Measurements from ENCODE around the gene GPR179. TPM values are rescaled to one million over a fixed set of nuclear protein-coding genes. Genes with fewer than 3 reads are reported as not detected.

GPR179 gene
- total RNA-seq, 2 experiments from 2014 or later, result 0.32 to 1.1 TPM

- peaks cover 13% of the 10 kb centered on the region; the same call in 1 of the 2 replicates for H3K36me3 ChIP-seq (ENCODE audit: insufficient read depth, low read length)
- H4K20me1 ChIP-seq (ENCODE audit: insufficient read depth, low read length), result no peaks in the 10 kb centered on the region
- intact Hi-C loops (cut with micrococcal nuclease; ENCODE audit: unreplicated experiment), result no loop called here
- peak overlapping the region; percentile 91 for H3K4me2 ChIP-seq (ENCODE audit: low read length)
- no peaks in the 10 kb centered on the region for H3K9me3 ChIP-seq (ENCODE audit: low read length)
- no TSS peak for BruUV-seq (replicated peaks)
- no peaks in the 10 kb centered on the region for H3K79me2 ChIP-seq (ENCODE audit: insufficient read depth, low read depth, low read length)
- POLR2A ChIA-PET, result no interaction called here
- no peak for DNase-seq (ENCODE audit: low spot score)
- CTCF ChIA-PET (ENCODE audit: unreplicated experiment), result interaction anchor here (1.5 kb wide), 1 partner anchor 21 kb away, joined by 4 read pairs; no protein-coding TSS in a partner anchor
- no peak overlapping the region for H3K4me3 ChIP-seq (ENCODE audit: low read depth, low read length, poor library complexity, severe bottlenecking)
- H3K27ac ChIP-seq (ENCODE audit: low read depth, low read length, poor library complexity, severe bottlenecking), result peak overlapping the region; percentile 97
- TF ChIP-seq EZH2phosphoT487 (IDR thresholded peaks at IDR 0.05; ENCODE audit: borderline replicate concordance, low read depth, low read length) (no peak), CTCF (conservative IDR thresholded peaks at IDR 0.05; ENCODE audit: low read length) (no peak)
- H2AFZ ChIP-seq (ENCODE audit: low read length), result no peak overlapping the region
- no peaks in the 10 kb centered on the region for H3K9me2 ChIP-seq (ENCODE audit: insufficient read depth, low read length)
- peaks cover 65% of the 10 kb centered on the region for H3K4me1 ChIP-seq (ENCODE audit: insufficient read depth, low read length, poor library complexity, severe bottlenecking)
Observed at GRCh38 chr17:38327936-38328335, 15.8 kb downstream of the GPR179 start.

GRCh38 chr17:38326996-38327792 is 16.6 kb downstream of the GPR179 start:
- peak overlapping the region; percentile 48 for H3K4me3 ChIP-seq (ENCODE audit: low read depth, low read length, poor library complexity, severe bottlenecking)
- H3K4me2 ChIP-seq (ENCODE audit: low read length), result peak overlapping the region; percentile 91
- peak overlapping the region; percentile 97 for H3K27ac ChIP-seq (ENCODE audit: low read depth, low read length, poor library complexity, severe bottlenecking)
- no peaks in the 10 kb centered on the region for H3K9me3 ChIP-seq (ENCODE audit: low read length)
- H3K79me2 ChIP-seq (ENCODE audit: insufficient read depth, low read depth, low read length), result no peaks in the 10 kb centered on the region
- H2AFZ ChIP-seq (ENCODE audit: low read length), result peak overlapping the region; percentile 30; the same call in 1 of the 2 replicates
- no peaks in the 10 kb centered on the region for H4K20me1 ChIP-seq (ENCODE audit: insufficient read depth, low read length)
- ChIA-PET POLR2A (interaction anchor here (0.9 to 4.1 kb wide), 2 partner anchors 21 to 26 kb away, joined by 3 to 38 read pairs; partner anchors contain the start of gene SOCS7), CTCF (ENCODE audit: unreplicated experiment) (interaction anchor here (0.5 to 1.9 kb wide), 2 partner anchors 8 to 21 kb away, joined by 3 to 6 read pairs; no protein-coding TSS in a partner anchor)
- peaks cover 20% of the 10 kb centered on the region for H3K36me3 ChIP-seq (ENCODE audit: insufficient read depth, low read length)
- no TSS peak for BruUV-seq (replicated peaks)
- H3K4me1 ChIP-seq (ENCODE audit: insufficient read depth, low read length, poor library complexity, severe bottlenecking), result peaks cover 72% of the 10 kb centered on the region
- intact Hi-C loops (cut with micrococcal nuclease; ENCODE audit: unreplicated experiment), result no loop called here
- TF ChIP-seq EZH2phosphoT487 (IDR thresholded peaks at IDR 0.05; ENCODE audit: borderline replicate concordance, low read depth, low read length), result no peak
- no peak for TF ChIP-seq CTCF (conservative IDR thresholded peaks at IDR 0.05; ENCODE audit: low read length)
- peak; percentile 75 for DNase-seq (ENCODE audit: low spot score)
- no peaks in the 10 kb centered on the region for H3K9me2 ChIP-seq (ENCODE audit: insufficient read depth, low read length)

All from OCI-LY7 (cell line).